Stimulated activated CD4-positive, alpha-beta T cell treated with anti-CD3 and anti-CD28 coated beads, Interleukin-12 subunit alpha, Interleukin-12 subunit beta, amount 100 ng/mL, for 48 hours (primary cell): ENCODE results near the gene PHLPP1.

Experiments
- DNase-seq, 3 donors: peaks; one replicate each; pipeline ENCODE4 v3.0.0-alpha.2; 2020; ENCODE audit warnings: low read depth in 2 of 3, low spot score in 1 of 3

PHLPP1 gene

GRCh38 chr18:62933261-62933887 is 218.0 kb downstream of the PHLPP1 start:
- no peak for DNase-seq

- no peak for DNase-seq
These were observed 220.7 kb downstream of the PHLPP1 start for GRCh38 chr18:62935994-62936393.

- no peak for DNase-seq
These were observed 221.7 kb downstream of the PHLPP1 start for GRCh38 chr18:62937065-62937464.

GRCh38 chr18:62938006-62938405 is 222.7 kb downstream of the PHLPP1 start:
- no peak for DNase-seq

- no peak for DNase-seq
These were observed 223.1 kb downstream of the PHLPP1 start for GRCh38 chr18:62938487-62938886.

GRCh38 chr18:62939433-62939832 is 224.1 kb downstream of the PHLPP1 start:
- DNase-seq: no peak

- no peak for DNase-seq
These were observed 224.6 kb downstream of the PHLPP1 start for GRCh38 chr18:62939926-62940325.

- no peak for DNase-seq
These were observed 227.2 kb downstream of the PHLPP1 start for GRCh38 chr18:62942578-62942977.

- DNase-seq: no peak
These were observed 229.1 kb downstream of the PHLPP1 start for GRCh38 chr18:62944454-62944853.

GRCh38 chr18:62948788-62949187 is 233.4 kb downstream of the PHLPP1 start:
- no peak for DNase-seq

GRCh38 chr18:62950246-62950645 is 234.9 kb downstream of the PHLPP1 start:
- no peak for DNase-seq

- DNase-seq: no peak
These were observed 237.5 kb downstream of the PHLPP1 start for GRCh38 chr18:62952807-62953206.

- DNase-seq: no peak
These were observed 238.3 kb downstream of the PHLPP1 start for GRCh38 chr18:62953663-62954062.

- no peak for DNase-seq
These were observed 239.0 kb downstream of the PHLPP1 start for GRCh38 chr18:62954366-62954765.

GRCh38 chr18:62957885-62958472 is 242.6 kb downstream of the PHLPP1 start:
- peak; percentile 30 to 56 (median 44) for DNase-seq

GRCh38 chr18:62959481-62959880 is 244.1 kb downstream of the PHLPP1 start:
- no peak for DNase-seq

GRCh38 chr18:62963507-62963906 is 248.2 kb downstream of the PHLPP1 start:
- no peak for DNase-seq

GRCh38 chr18:62964432-62964831 is 249.1 kb downstream of the PHLPP1 start:
- no peak for DNase-seq

- no peak for DNase-seq
These were observed 251.7 kb downstream of the PHLPP1 start for GRCh38 chr18:62967089-62967488.

GRCh38 chr18:62973689-62974088 is 258.3 kb downstream of the PHLPP1 start:
- DNase-seq: no peak

- no peak for DNase-seq
These were observed 259.0 kb downstream of the PHLPP1 start for GRCh38 chr18:62974388-62974787.

- no peak for DNase-seq
These were observed 259.8 kb downstream of the PHLPP1 start for GRCh38 chr18:62974928-62975675.
